Measurements from ENCODE around the gene POU2AF2.
"Not testable (repeated sequence)": the region's sequence is repeated elsewhere in the genome, so short reads cannot be mapped to it uniquely, and the experiment has no call there.

Gene POU2AF2

DNA sequence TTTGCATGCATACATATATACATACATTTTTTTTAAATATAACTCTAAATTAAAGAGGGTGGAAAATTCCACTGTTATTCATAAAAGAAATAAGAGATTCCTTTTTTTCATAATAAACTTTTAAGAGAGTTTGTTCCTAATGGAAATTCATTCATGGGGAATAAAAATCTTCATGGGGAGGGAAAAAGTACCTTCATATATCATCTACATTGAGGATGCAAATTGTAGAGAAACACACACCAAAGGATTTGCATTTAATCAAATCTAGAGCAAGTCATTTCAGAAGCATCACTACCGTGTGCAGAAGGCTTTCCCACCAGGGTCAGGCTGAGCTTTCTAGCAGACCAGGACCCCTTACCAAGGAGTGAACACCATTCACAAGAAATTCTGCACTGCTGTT, at the start of gene POU2AF2:
POU2AF2 (plus strand) TSS at position 301 of the 400 bp plus-strand sequence. CDS start 129 bp downstream, outside the sequence.
- DNase-seq (ENCODE audit: low spot score) = no peak

DNA sequence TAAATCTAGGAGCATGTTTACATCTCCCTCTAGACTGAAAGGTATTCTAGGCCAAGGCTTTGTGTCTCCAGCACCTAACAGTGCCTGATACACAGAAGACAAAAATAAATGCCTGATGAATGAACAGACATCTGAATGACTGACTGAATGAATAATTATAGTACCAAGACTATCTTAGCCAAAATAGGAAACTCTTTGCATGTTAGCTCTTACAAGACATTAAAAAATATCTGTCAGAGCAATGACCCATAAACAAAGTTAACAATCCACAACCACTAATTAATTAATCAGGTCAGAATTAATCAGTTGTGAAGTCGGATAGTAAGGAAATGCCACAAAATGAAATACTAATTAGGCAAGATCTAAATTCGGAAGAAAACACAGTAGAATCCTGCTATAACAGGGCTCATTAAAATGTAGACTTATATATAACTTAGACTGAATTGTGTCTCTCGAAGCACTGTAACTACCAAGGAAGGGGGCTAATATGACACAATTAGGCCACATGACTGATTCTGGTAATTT, 45.5 kb upstream of the POU2AF2 start:
- no peak for DNase-seq (ENCODE audit: low spot score)

DNA sequence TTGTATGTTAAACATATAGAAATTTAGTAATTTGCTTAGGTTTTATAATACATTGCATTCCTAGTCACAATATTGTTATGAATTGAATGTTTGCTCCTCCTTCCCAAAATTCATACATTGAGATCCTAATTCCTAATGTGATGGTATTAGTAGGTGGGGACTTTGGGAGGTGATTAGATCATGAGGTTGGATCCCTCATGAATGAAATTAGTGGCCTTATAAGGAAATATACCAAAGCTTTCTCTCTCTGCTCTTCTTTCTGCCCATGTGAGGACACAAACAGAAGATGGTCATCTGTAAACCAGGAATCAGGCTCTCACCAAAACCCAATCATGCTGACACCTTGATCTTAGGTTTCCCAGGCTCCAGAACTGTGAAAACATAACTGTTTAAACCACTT, 41.3 kb upstream of the POU2AF2 start:
- DNase-seq (ENCODE audit: low spot score) = no peak

- no peak for DNase-seq (ENCODE audit: low spot score)
These were observed 39.7 kb upstream of the POU2AF2 start for GRCh38 chr11:111205632-111206385.

- DNase-seq (ENCODE audit: low spot score) = no peak
These were observed 39.1 kb upstream of the POU2AF2 start for GRCh38 chr11:111206472-111206871.

DNA sequence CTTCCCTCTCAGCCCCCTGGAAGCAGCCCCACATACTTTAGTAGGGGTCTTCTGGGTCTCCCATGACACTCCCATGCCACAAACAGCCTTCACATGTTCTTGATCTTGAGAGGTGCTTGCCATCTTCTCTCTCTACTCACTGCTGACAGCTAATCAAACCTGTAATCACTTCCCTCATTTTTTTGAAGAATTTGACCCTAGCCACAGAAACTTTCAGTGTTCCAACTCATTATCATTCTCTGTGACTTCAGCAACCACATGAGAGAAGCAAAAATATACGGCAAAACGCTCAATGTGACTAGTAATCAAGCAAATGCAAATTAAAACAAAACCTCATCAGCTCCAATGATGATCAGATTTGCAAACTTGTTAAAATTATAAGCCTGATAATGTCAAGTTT, 38.3 kb upstream of the POU2AF2 start:
- no peak for DNase-seq (ENCODE audit: low spot score)

DNA sequence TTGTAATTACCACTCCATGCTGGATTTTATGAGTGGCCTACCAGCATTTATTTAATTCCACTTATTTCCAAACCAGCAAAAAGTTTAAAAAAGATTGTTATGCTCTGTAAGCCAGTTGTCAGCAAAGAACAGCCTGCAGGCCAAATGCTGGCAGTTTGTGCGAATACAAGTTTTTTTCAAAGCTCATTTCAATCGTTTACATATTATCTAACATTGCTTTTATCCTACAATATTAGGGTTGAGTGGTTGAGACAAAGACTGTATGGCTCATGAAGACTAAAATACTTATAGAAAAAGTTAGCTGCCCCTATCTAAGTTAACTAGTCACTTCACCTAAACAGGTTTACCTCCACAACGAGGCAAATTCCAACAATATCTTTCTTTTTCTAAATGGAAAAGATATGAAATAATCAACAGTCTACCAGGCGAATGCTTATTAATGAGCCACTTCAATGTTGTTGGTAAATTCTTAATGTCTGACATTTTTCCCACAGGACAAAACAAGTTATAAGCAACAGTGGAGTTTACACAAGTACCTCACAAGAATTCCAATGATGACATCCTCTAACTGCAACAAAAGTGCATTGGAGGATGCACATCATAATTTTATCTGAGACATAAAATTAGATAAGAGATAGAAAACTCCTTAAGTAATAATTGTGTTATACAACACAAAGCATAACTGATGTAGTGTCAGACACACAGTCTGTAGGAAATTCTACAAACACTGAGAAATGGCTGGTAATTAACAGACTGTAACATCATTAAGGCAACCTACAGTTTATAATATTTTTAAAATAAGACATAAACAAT, 35.8 kb upstream of the POU2AF2 start:
- DNase-seq (ENCODE audit: low spot score) = no peak

DNA sequence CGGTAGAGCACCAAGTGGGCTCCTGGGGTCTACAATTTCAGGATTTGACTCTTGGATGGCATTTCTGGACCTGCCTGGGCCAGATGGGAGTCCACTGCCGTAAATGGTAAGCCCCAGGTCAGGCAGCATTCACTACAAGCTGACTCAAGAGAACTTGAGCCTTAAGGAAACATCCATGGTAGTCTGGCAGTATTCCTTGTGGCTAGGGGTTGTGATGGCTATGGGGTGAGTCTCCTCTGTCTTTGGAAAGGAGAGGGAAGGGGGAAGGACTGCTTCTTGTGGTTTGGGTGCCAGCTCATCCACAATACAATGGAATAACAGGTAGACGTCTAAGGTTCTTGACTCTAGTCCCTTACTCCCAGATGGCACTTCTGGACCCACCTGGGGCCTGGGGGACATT, 32.3 kb upstream of the POU2AF2 start:
- DNase-seq (ENCODE audit: low spot score) = no peak

GRCh38 chr11:111220721-111221120, 24.8 kb upstream of the POU2AF2 start:
- no peak for DNase-seq (ENCODE audit: low spot score)

- DNase-seq (ENCODE audit: low spot score) = no peak
These were observed 24.3 kb upstream of the POU2AF2 start for GRCh38 chr11:111221208-111221607.

DNA sequence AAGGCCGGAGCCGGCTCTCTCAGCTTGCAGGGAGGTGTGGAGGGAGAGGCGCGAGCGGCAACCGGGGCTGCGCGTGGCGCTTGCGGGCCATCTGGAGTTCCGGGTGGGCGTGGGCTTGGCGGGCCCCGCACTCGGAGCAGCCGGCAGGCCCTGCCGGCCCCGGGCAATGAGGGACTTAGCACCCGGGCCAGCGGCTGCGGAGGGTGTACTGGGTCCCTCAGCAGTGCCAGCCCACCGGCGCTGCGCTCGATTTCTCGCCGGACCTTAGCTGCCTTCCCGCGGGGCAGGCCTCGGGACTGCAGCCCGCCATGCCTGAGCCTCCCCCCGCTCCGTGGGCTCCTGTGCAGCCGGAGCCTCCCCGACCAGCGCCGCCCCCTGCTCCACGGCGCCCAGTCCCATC, 23.6 kb upstream of the POU2AF2 start:
- not testable (repeated sequence) for DNase-seq (ENCODE audit: low spot score)

- DNase-seq (ENCODE audit: low spot score) = not testable (repeated sequence)
These were observed 22.6 kb upstream of the POU2AF2 start for GRCh38 chr11:111222821-111223455.

GRCh38 chr11:111225881-111226280, 19.6 kb upstream of the POU2AF2 start:
- no peak for DNase-seq (ENCODE audit: low spot score)

- DNase-seq (ENCODE audit: low spot score) = no peak
These were observed 15.9 kb upstream of the POU2AF2 start for GRCh38 chr11:111229604-111230003.

DNA sequence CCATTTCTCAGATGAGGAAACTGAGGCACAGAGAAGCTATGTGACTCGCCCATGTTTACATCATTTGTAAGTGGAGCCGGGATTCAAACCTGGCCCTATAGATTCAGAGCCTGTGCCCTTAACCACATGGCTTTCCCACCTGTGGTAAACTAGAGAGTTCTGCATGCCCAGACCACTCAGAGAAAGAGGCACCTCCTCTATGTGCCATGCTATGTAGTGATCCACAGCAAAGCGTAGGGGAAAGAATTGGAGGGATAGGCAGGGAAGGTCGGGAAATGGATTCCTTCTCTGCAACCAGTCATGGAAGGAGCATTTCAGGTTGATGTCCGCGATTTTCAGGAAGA, 15.4 kb upstream of the POU2AF2 start:
- no peak for DNase-seq (ENCODE audit: low spot score)

GRCh38 chr11:111231836-111232235, 13.7 kb upstream of the POU2AF2 start:
- no peak for DNase-seq (ENCODE audit: low spot score)

DNA sequence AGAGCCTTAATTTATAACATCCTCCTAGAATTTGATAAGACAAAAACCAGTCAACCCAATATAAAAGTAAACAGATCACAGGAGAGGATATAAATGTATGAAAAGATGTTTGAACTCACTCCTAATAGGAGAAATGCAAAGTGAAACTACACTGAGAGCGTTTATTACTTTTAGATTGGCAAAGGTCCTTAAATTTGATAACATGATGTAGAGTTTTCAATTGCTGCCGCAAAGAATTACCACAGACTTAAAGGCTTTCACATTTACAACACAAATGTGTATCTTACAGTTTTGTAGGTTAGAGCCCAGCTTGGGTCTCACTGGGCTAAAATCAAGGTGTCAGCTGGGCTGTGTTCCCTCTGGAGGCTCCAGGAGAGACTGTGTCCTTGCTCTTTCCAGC, 9.1 kb upstream of the POU2AF2 start:
- no peak for DNase-seq (ENCODE audit: low spot score)

- DNase-seq (ENCODE audit: low spot score) = no peak
These were observed 7.6 kb upstream of the POU2AF2 start for GRCh38 chr11:111237926-111238325.

GRCh38 chr11:111246956-111247355, 1.4 kb downstream of the POU2AF2 start:
- DNase-seq (ENCODE audit: low spot score) = no peak

DNA sequence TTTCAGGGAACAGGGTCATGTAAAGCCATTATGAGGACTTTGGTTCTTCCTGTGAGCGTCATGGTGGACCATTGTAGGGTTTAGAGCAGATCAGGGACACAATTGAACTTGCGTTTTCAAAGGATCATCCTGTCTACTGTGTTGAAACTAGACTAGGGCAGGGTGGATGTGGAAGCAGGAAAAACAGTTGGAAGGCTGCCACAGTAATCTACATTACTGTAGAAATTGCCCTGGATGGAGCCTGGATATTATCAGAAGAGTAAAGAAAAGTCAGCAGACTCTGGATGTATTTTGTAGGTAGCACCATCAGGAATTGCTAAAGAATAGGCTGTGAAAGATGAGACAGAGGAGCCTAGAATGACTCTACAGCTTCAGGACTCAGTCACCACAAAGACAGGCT, 5.4 kb downstream of the POU2AF2 start:
- no peak for DNase-seq (ENCODE audit: low spot score)

GRCh38 chr11:111253131-111253530, 7.6 kb downstream of the POU2AF2 start:
- no peak for DNase-seq (ENCODE audit: low spot score)

DNA sequence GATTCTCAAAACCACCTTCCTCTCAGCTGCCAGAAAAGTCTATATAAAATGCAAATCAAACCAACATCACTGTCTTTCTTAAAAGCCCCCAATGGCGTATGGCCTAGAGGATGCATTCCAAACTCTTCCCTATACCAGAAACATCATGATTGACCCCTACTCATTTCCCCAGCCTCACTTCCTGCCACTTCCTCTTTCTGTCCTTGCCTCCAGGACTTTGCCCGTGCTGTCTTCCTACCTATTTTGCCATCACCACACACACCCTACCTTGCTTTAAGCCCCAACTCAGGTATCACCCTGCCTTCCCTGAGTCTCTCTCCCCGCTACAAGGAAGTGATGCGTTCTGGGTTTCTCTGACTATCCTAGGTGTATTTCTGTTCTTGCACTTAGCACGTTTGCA, 8.1 kb downstream of the POU2AF2 start:
- DNase-seq (ENCODE audit: low spot score) = no peak

DNA sequence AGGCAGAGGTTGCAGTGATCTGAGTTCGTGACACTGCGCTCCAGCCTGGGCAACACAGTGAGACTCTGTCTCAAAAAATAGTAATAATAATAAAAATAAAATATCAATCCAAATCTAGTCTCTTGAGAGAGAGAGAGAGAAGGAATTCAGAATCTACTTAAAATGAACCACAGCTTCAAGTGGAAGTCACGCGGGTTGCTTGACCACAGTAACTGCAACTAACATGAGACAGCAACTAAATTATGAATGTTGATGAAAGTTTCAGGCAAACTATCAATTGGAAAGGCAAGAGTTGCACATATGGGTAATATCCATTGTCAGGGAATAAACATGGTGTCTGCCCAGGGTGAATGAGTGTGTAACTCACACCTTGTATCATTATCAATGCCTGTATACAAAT, 12.5 kb downstream of the POU2AF2 start:
- no peak for DNase-seq (ENCODE audit: low spot score)
